Activated T-cell treated with anti-CD3 and anti-CD28 coated beads, Interleukin-2, amount 50 U/mL, for 72 hours (primary cell): ENCODE measurements around the gene SLC41A3. TPM values are rescaled to one million over a fixed set of nuclear protein-coding genes. Genes with fewer than 3 reads are reported as not detected.
A peak's percentile ranks its signal among the peaks of the same experiment; 100 is the strongest.
"Not testable (repeated sequence)": the region's sequence is repeated elsewhere in the genome, so short reads cannot be mapped to it uniquely, and the experiment has no call there.

ENCODE experiments used
- ATAC-seq, 2 donors: fragments of 150-1000 bp; cut with Tn5 transposase; replicated peaks in 1 of 2; 2 replicates each; pipeline ENCODE4 v1.10.0; 2021; ENCODE audit warnings: moderate library complexity in 2 of 2, mild to moderate bottlenecking in 1 of 2
- DNase-seq, 2 donors: peaks; one replicate each; pipeline ENCODE4 v3.0.0; 2021 to 2022; ENCODE audit warnings: mixed read lengths in 1 of 2
- H3K27ac Mint-ChIP-seq: one replicate; pipeline ENCODE4 v1.8.0; 2022; ENCODE audit warnings: mild to moderate bottlenecking, moderate library complexity, mixed read lengths
- H3K27me3 Mint-ChIP-seq: one replicate; pipeline ENCODE4 v1.8.0; 2022; ENCODE audit warnings: low read depth, mixed read lengths
- H3K36me3 Mint-ChIP-seq, 2 donors: one replicate each; pipeline ENCODE4 v1.8.0; 2022; ENCODE audit warnings: mixed read lengths in 2 of 2, mild to moderate bottlenecking in 1 of 2; ENCODE audit not compliant: insufficient read depth in 2 of 2
- H3K4me1 Mint-ChIP-seq: one replicate; pipeline ENCODE4 v1.8.0; 2022; ENCODE audit warnings: low read depth, mixed read lengths
- H3K4me3 Mint-ChIP-seq, 2 donors: one replicate each; pipeline ENCODE4 v1.8.0; 2022; ENCODE audit warnings: mild to moderate bottlenecking in 2 of 2, mixed read lengths in 2 of 2, moderate library complexity in 2 of 2
- H3K9me3 Mint-ChIP-seq, 2 donors: one replicate each; pipeline ENCODE4 v1.8.0; 2022; ENCODE audit warnings: mixed read lengths in 2 of 2
- total RNA-seq, 2 donors: library from RNA; stranded (reverse); gene quantifications; one replicate each; pipeline ENCODE4 v1.2.3, GENCODE V29; 2022

SLC41A3 gene
- total RNA-seq, 2 donors from 2014 or later: 32.3 to 34.5 TPM

DNA sequence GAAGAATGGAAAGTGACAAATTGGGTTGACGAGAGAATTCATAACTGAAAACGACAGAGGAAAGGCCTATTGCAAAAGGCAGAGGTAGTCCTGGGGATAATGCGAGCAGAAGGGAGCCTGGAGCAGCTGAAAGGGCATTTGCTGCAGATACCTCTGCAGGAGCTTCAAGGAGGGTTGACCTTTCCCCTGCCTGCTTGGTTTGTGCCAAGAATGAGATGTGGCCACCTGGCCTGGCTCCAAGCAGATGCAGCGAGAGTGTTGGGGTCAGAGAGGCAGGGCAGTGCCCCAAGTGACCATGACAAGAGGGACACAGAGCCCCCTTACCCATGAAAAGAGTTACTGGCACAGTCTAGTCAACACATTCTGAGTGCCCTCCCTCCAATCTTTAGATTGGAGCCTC is 43.5 kb downstream of the SLC41A3 start:
- ATAC-seq (no peak), DNase-seq (no peak)
- no peak overlapping the region for H3K4me3 Mint-ChIP-seq
- H3K27ac Mint-ChIP-seq: no peak overlapping the region
- peaks cover 10 to 13% of the 10 kb centered on the region in 2 donors for H3K36me3 Mint-ChIP-seq
- no peaks in the 10 kb centered on the region for H3K4me1 Mint-ChIP-seq
- peaks cover 1 to 4% of the 10 kb centered on the region in 2 donors for H3K9me3 Mint-ChIP-seq
- H3K27me3 Mint-ChIP-seq: no peaks in the 10 kb centered on the region

DNA sequence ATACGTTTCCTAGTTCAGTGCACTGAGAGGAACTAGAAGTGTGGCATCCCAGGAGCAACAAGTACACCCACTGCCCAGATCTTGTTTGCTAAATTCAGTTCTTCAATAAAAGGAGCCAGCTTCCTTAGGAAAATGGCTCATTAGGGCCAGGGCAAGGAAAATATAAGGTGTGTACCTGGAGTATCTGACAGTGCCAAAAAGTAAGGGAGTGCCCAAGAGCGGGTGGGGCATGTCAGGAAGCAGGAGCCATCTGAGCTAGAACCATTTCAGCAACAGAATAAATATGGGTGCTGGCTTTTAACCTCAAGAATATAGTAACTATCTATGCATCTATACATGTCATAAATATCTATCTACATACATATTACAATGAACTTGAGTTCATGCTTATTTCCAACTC is 44.1 kb downstream of the SLC41A3 start:
- peaks cover 10 to 13% of the 10 kb centered on the region in 2 donors for H3K36me3 Mint-ChIP-seq
- no peaks in the 10 kb centered on the region for H3K27me3 Mint-ChIP-seq
- ATAC-seq (no peak), DNase-seq (no peak)
- no peaks in the 10 kb centered on the region for H3K4me1 Mint-ChIP-seq
- no peak overlapping the region for H3K4me3 Mint-ChIP-seq
- H3K27ac Mint-ChIP-seq: no peak overlapping the region
- H3K9me3 Mint-ChIP-seq: peaks cover 1 to 4% of the 10 kb centered on the region in 2 donors

DNA sequence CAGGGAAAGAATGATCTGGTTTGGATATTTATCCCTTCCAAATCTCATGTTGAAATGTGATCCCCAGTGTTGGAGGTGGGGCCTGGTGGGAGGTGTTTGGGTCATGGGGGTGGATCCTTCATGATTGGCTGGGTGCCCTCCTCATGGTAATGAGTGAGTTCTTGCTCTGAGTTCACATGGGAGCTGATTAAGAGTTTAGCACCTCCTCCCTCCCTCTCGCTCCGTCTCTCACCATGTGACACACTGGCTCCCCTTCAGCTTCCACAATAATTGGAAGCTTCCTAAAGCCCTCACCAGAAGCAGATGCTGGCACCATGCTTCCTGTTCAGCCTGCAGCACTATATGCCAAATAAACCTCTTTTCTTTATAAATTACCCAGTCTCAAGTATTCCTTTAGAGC is 45.1 kb downstream of the SLC41A3 start:
- H3K9me3 Mint-ChIP-seq, H3K27me3 Mint-ChIP-seq, ATAC-seq, H3K4me3 Mint-ChIP-seq, DNase-seq, H3K4me1 Mint-ChIP-seq, H3K27ac Mint-ChIP-seq: not testable (repeated sequence)
- H3K36me3 Mint-ChIP-seq: peaks cover 8 to 11% of the 10 kb centered on the region in 2 donors

DNA sequence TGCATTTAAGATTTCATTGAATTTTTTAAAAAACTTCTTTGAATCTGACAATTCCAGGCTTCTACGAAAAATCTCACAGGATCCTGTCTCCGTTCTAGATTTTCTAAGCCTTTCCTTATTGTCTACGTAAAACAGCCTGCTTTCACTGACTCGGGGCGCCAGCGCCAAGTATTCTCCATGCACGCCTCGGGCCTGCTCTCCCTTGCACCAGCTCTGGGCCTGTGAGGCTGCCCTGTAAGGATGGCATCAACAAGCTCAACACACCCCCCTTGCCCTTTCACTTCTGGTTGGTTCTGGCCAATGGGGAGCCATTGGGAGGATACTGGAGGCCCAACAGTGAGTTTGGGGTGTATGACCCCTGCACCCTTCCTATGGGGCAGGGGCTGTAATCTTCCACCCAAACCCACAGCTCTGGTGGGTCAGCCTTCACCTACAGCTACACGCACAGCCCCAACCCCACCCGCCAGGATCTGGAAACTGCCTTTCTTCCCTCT is 47.8 kb downstream of the SLC41A3 start:
- Mint-ChIP-seq H3K4me3 (no peak overlapping the region), H3K36me3 (peaks cover 4 to 5% of the 10 kb centered on the region in 2 donors), H3K27ac (no peak overlapping the region), H3K9me3 (no peaks in the 10 kb centered on the region), H3K27me3 (no peaks in the 10 kb centered on the region), H3K4me1 (no peaks in the 10 kb centered on the region)
- no peak for DNase-seq
- ATAC-seq: no peak

DNA sequence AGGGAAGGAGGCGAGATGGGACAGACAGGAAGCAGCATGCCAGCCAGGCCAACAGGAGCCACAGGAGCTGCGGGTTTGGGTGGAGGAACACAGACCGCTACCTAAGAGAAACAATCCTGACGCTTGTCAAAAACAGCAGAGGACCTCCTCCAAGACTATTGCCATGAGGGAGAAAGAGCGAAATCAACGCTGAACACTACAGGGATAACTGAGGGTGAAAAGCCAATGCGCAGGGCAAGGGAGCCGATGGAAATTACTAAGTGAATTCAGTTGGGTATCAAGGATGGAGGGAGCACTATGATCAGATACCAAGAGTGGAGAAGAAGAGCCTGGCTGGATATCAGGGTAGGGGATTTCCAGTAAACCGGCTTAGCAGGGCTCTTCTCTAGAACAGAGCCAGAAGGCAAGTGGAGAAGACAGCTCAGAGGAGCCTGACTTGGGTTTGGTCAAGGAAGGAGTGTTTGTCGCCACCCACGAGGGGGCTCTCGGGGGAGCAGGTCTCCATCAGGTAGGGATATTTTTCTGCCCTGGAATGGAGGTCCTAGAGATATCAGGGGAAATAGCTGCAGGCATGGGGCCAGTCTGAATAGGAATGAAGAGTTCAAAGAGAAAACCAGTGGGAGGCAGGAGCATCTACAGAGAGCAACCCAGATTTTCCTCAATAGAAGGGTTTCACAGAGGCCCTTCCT is 48.4 kb downstream of the SLC41A3 start:
- ATAC-seq: no peak
- Mint-ChIP-seq H3K27me3 (no peaks in the 10 kb centered on the region), H3K4me1 (no peaks in the 10 kb centered on the region), H3K4me3 (no peak overlapping the region), H3K27ac (no peak overlapping the region), H3K36me3 (peaks cover 4 to 5% of the 10 kb centered on the region in 2 donors), H3K9me3 (no peaks in the 10 kb centered on the region)
- DNase-seq: no peak

DNA sequence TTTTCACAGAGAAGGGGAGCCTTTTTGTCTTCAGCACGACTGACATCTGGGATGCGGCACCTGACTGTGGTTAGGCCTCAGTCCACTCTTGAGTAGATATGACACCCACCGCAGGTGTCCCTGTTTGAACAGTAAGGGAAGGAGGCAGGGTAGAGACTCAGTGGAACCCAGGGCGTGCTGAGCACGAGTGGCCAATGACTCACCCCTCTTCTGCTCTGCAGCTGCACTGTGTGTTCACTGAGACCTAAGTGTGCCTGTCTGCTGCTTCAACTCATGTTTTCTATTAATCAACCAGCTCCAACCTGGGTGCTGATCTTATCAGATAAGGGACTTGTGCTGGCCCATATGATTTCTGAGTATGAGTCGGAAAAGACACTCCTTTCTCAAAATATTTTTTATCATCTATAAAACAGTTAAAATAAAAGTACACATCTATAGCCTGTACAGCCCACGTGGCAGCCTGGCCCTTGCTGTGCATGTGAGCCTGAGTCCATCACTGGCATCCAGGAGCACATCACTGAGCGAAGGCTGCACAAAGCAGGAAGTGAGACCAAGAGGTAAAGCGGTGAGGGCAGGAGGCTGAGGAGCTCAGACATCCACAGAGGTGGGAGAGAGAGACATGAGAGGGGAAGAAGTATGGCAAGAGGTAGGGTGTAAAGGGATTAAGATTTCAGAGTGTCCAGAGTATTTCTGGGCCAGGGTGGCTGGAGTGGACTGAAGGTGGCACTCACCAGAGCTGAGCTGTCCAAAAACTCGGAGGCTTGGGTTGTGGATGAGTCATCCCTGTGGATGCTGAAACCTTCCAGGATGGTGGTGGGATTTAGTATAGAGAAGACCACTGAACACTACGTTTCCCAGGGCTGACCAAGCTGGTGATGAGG is 49.2 kb downstream of the SLC41A3 start:
- H3K27me3 Mint-ChIP-seq: no peaks in the 10 kb centered on the region
- H3K4me1 Mint-ChIP-seq: no peaks in the 10 kb centered on the region
- H3K27ac Mint-ChIP-seq: peak overlapping the region; percentile 76
- ATAC-seq (peak; percentile 65 to 68), DNase-seq (no peak)
- no peaks in the 10 kb centered on the region for H3K9me3 Mint-ChIP-seq
- H3K4me3 Mint-ChIP-seq: no peak overlapping the region
- peaks cover 2 to 5% of the 10 kb centered on the region in 2 donors for H3K36me3 Mint-ChIP-seq

DNA sequence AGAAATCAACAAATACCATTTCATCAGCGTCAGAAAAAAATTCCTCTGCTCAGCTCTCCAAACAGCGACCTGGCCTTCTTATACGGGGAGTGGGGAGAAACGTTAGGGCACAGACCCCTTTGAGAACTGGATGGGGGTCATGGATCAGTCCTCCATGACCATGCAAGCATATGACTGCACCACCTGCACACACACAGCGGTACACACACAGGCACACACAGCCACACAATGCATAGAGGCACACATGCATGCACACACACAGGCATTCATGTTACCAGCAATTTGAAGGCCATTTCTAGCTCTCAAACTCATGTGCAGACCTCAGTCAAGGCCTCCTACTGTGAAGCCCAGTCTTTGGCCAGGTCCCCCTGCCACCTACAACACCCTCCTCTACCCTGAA is 50.2 kb downstream of the SLC41A3 start:
- peaks cover 0 to 3% of the 10 kb centered on the region in 2 donors for H3K9me3 Mint-ChIP-seq
- H3K27ac Mint-ChIP-seq: no peak overlapping the region
- H3K36me3 Mint-ChIP-seq: peaks cover 6% of the 10 kb centered on the region in 2 donors
- ATAC-seq (no peak), DNase-seq (no peak)
- no peaks in the 10 kb centered on the region for H3K4me1 Mint-ChIP-seq
- no peaks in the 10 kb centered on the region for H3K27me3 Mint-ChIP-seq
- H3K4me3 Mint-ChIP-seq: no peak overlapping the region

DNA sequence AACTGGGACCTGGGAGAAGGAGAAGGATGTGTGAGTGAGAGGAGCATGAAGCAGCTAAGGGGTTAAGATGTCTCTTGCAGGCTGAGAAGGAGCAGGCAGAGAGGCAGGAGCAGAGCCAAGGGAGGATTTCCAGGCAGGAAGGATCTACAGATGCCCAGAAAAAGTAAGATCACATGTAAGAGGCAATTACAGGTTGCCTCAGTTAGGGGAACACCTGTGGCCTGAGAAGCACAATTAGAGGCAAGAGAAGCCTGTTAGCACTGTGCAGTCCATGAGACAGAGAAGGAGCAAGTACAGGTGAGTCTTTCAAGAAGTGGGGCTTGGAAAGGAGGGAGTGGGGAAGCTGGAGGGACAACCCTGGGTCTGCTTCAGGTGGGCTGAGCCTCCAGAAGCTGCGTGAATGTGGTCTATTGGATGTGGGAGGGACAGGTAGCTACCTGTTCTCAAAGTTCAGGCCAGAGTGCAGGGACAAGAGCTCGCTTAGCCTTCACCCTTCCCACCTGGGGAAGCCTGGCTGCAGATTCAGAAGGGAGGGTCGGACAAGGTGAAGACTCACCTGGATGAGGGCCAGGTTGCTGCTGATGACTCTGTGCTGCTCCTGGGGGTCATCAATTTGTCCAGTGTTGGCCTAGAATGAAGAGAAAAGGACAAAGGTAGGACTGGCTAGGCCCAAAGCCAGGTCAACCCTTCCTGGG is 50.7 kb downstream of the SLC41A3 start:
- Mint-ChIP-seq H3K4me3 (no peak overlapping the region), H3K9me3 (peaks cover 0 to 3% of the 10 kb centered on the region in 2 donors), H3K27ac (no peak overlapping the region), H3K4me1 (no peaks in the 10 kb centered on the region), H3K36me3 (peaks cover 6% of the 10 kb centered on the region in 2 donors), H3K27me3 (no peaks in the 10 kb centered on the region)
- no peak for ATAC-seq
- no peak for DNase-seq

DNA sequence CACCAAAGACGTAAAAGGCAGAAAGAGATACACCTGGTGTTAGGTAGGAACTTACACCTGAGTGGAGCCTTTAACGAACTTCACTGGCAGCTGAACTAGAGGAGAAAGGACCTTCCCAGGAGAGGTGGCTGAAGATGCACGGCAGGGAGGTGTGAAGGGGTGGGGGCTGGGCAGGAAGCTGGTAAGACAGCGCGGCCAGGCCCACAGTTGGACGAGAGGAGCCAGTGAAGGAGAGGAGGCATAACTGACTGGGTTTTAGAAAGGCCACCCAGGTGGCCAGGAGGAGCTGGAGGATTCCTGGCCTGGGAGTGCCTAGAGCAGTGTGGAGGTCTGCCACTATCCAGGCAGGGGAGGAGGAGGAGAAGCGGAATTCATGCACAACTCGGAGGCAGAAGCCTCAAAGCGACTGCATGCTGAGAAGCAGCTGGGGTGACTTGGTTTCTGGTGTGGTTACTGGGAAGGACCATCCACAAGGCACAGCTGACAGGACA is 51.9 kb downstream of the SLC41A3 start:
- H3K27ac Mint-ChIP-seq: no peak overlapping the region
- ATAC-seq: no peak

DNA sequence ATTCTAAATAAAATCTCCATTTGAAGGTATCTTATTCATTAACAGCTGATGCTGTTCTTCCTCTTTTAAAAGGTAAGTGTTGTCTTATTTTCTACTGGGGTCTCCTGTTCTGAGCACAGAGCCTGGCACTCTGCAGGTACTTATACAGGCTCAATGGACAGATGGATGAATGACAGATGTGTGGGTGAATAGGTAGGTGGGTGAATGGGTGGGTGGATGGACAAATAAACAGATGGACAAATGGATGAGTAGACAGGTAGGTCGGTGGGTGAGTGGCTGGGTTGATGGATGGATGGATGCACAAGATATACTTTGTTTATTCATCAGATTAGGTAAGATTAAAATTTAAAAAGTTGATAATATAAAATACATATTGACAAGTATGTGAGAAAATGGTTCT is 53.5 kb downstream of the SLC41A3 start:
- Mint-ChIP-seq H3K4me1 (no peaks in the 10 kb centered on the region), H3K36me3 (peaks cover 11 to 12% of the 10 kb centered on the region in 2 donors), H3K27ac (no peak overlapping the region), H3K4me3 (no peak overlapping the region), H3K27me3 (no peaks in the 10 kb centered on the region), H3K9me3 (peaks cover 3 to 4% of the 10 kb centered on the region in 2 donors)
- ATAC-seq: no peak
- no peak for DNase-seq

More for the DNA sequence above, 51.9 kb downstream of the SLC41A3 start:
- Mint-ChIP-seq H3K36me3 (peaks cover 11 to 12% of the 10 kb centered on the region in 2 donors), H3K9me3 (peaks cover 3 to 4% of the 10 kb centered on the region in 2 donors), H3K27me3 (no peaks in the 10 kb centered on the region), H3K4me3 (no peak overlapping the region), H3K4me1 (no peaks in the 10 kb centered on the region)
- no peak for DNase-seq

DNA sequence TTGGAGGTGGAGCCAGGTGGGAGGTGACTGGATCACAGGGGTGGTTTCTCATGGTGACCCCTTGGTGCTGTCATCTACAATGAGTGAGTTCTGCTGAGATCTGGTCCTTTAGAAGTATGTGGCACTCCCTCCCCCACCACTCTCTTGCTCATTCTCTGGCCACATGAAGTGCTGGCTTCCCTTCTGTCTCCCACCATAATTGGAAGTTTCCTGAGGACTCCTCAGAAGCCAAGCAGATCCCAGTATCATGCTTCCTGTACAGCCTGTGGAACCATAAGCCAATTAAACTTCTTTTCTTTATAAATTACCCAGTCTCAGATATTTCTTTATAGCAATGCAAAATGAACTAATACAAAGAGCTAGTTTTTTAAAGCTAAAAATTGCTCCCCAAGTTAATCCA is 54.7 kb downstream of the SLC41A3 start:
- no peak for DNase-seq
- Mint-ChIP-seq H3K4me3 (no peak overlapping the region), H3K27me3 (no peaks in the 10 kb centered on the region), H3K4me1 (no peaks in the 10 kb centered on the region), H3K27ac (no peak overlapping the region), H3K9me3 (peaks cover 3 to 4% of the 10 kb centered on the region in 2 donors), H3K36me3 (peaks cover 9 to 10% of the 10 kb centered on the region in 2 donors)
- ATAC-seq: no peak

DNA sequence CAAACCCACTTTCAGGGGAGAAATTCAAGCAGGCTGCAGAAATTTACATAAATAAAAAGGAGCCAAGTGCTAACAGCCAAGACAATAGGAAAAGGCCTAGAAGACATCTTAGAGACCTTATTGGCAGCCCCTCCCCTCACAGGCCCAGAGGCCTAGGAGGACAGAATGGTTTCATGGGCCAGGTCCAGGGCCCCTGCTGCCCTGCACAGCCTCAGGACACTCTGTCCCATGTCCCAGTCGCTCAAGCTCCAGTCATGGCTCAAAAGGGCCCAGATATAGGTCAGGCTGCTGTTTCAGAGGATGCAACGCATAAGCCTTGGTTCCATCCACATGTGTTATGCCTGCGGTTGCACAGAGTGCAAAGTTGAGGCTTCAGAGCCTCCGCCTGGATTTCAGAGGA is 55.8 kb downstream of the SLC41A3 start:
- Mint-ChIP-seq H3K27me3 (no peaks in the 10 kb centered on the region), H3K4me1 (no peaks in the 10 kb centered on the region), H3K36me3 (peaks cover 9 to 10% of the 10 kb centered on the region in 2 donors), H3K9me3 (peaks cover 3 to 4% of the 10 kb centered on the region in 2 donors), H3K4me3 (no peak overlapping the region), H3K27ac (no peak overlapping the region)
- DNase-seq (no peak), ATAC-seq (no peak)

DNA sequence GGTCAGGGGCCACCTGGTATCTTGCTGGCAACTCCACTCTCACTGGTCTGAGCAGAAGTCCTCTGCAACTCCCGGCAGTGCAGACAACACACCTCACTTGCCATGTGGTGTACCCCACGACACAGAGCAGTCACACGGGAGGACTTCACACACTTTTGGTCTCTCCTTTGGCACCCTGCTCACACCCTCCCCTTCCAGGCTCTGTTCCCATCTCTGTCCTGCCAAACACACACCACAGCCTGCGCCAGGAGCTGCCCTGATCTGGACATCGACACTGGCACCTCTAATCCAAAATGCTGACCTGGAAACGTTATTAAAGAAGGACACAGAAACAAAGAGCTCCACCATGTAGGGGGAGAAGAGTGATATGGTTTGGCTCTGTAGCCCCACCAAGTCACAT is 57.2 kb downstream of the SLC41A3 start:
- Mint-ChIP-seq H3K36me3 (peaks cover 9 to 10% of the 10 kb centered on the region in 2 donors), H3K27me3 (no peaks in the 10 kb centered on the region), H3K4me1 (no peaks in the 10 kb centered on the region), H3K27ac (no peak overlapping the region), H3K9me3 (peaks cover 3 to 4% of the 10 kb centered on the region in 2 donors), H3K4me3 (no peak overlapping the region)
- no peak for DNase-seq
- ATAC-seq: no peak
